ENCODE results near the gene EXOC6. TPM values are rescaled to one million over a fixed set of nuclear protein-coding genes. Genes with fewer than 3 reads are reported as not detected.
A peak's percentile ranks its signal among the peaks of the same experiment; 100 is the strongest.

The EXOC6 gene
- total RNA-seq, 1 experiment from 2014 or later, result 17.0 TPM

GRCh38 chr10:92914478-92915325 lies 66.4 kb downstream of the EXOC6 start:
- in situ Hi-C loops (cut with HindIII; ENCODE audit: low pct_unique_long_range_greater_than_20kb, low sequenced_read_pairs) (no loop called here), intact Hi-C loops (cut with micrococcal nuclease; ENCODE audit: unreplicated experiment) (no loop called here)
- ATAC-seq, result peak; percentile 98
- ChIA-PET POLR2A (no interaction called here), CTCF (interaction anchor here (0.6 kb wide), 2 partner anchors 167 to 215 kb away, joined by 9 to 10 read pairs; no protein-coding TSS in a partner anchor)
- Histone ChIP-seq H3K27me3 (ENCODE audit: control insufficient read depth, insufficient read depth, low read length) (no peaks in the 10 kb centered on the region), H3K36me3 (ENCODE audit: control insufficient read depth, insufficient read depth, low read length) (no peaks in the 10 kb centered on the region), H3K4me3 (ENCODE audit: low read depth in 2 of 2, low read length in 2 of 2) (no peak overlapping the region), H3K27ac (ENCODE audit: low read length) (no peak overlapping the region; the same call in 1 of the 2 replicates), H3K4me1 (ENCODE audit: control insufficient read depth, insufficient read depth, low read length) (no peaks in the 10 kb centered on the region), H3K9me3 (ENCODE audit: control insufficient read depth, insufficient read depth, low read depth, low read length) (no peaks in the 10 kb centered on the region)
- peak; percentile 51 for DNase-seq (ENCODE audit: low read depth, low spot score)
- BruUV-seq (replicated peaks), result no TSS peak
- peak; percentile 94 for TF ChIP-seq CTCF (IDR thresholded peaks at IDR 0.05)
- TF ChIP-seq TCF7L2 (IDR thresholded peaks at IDR 0.05; ENCODE audit: low read depth, low read length), result peak; percentile 93
- no peak for TF ChIP-seq POLR2AphosphoS5 (IDR thresholded peaks at IDR 0.05; ENCODE audit: low read depth, low read length)

GRCh38 chr10:92915892-92916291 lies 67.6 kb downstream of the EXOC6 start:
- H3K27me3 ChIP-seq (ENCODE audit: control insufficient read depth, insufficient read depth, low read length), result no peaks in the 10 kb centered on the region
- H3K9me3 ChIP-seq (ENCODE audit: control insufficient read depth, insufficient read depth, low read depth, low read length), result peaks cover 8% of the 10 kb centered on the region; the same call in 1 of the 2 replicates
- H3K27ac ChIP-seq (ENCODE audit: low read length), result no peak overlapping the region
- POLR2A ChIA-PET, result no interaction called here
- no peak for DNase-seq (ENCODE audit: low read depth, low spot score)
- intact Hi-C loops (cut with micrococcal nuclease; ENCODE audit: unreplicated experiment), result no loop called here
- CTCF ChIA-PET, result interaction anchor here (0.5 kb wide), 1 partner anchor 17 kb away, joined by 6 read pairs; no protein-coding TSS in a partner anchor
- H3K36me3 ChIP-seq (ENCODE audit: control insufficient read depth, insufficient read depth, low read length), result no peaks in the 10 kb centered on the region
- no peak for ATAC-seq
- in situ Hi-C loops (cut with HindIII; ENCODE audit: low pct_unique_long_range_greater_than_20kb, low sequenced_read_pairs), result no loop called here
- H3K4me3 ChIP-seq (ENCODE audit: low read depth in 2 of 2, low read length in 2 of 2), result no peak overlapping the region
- H3K4me1 ChIP-seq (ENCODE audit: control insufficient read depth, insufficient read depth, low read length), result no peaks in the 10 kb centered on the region
- no peak for TF ChIP-seq REST (IDR thresholded peaks at IDR 0.05; ENCODE audit: insufficient read depth in 1 of 2, low read depth in 2 of 2, low read length in 1 of 2)
- no peak for TF ChIP-seq POLR2AphosphoS5 (IDR thresholded peaks at IDR 0.05; ENCODE audit: low read depth, low read length)
- TF ChIP-seq CTCF (IDR thresholded peaks at IDR 0.05), result no peak
- no peak for TF ChIP-seq SIN3A (IDR thresholded peaks at IDR 0.05; ENCODE audit: borderline replicate concordance, insufficient read depth, low read depth, low read length)
- BruUV-seq (replicated peaks), result no TSS peak
